ENCODE data around the gene ITGA5.

Gene ITGA5

GRCh38 chr12:54411391-54412241 is 7.5 kb downstream of the ITGA5 start:
- peak; percentile 98 for DNase-seq

DNA sequence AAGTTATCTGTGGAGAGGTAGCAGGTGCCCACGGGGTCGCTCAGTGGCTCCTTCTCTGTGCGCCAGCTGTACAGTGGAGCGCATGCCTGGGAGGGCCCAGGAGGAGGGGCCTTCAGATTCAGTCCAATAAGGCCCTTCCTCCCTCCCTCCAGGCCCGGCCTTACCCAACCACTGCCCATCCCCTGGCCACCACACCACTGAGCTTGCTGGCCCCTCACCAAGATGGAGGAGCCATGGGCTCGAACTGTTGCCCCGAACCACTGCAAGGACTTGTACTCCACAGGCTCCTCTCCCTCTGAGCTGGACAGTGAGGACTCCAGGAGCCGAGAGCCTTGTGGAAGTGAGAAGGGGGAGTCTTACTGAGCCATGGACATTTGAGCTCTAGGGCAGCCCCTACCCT is 9.8 kb downstream of the ITGA5 start:
- DNase-seq = no peak

- no peak for DNase-seq
Measured at GRCh38 chr12:54407183-54407905, 11.7 kb downstream of the ITGA5 start.

DNA sequence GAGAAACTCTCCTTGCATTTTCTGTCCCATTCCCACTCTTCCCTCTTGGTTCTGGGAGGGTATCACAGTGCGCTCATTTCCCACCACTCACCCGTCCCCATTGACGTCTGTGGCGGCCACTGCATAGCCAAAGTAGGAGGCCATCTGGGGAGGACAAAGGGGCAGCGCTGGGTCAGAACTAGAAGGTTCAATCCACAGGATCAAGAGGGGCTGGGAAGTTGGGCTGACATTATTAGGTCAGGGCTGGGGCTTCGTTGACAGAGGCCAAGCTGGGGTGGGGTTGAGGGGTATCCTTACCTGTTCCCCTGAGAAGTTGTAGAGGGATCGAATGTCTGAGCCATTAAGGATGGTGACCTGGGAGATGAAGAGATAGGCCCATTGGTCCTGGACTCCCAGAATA is 13.5 kb downstream of the ITGA5 start:
- no peak for DNase-seq

DNA sequence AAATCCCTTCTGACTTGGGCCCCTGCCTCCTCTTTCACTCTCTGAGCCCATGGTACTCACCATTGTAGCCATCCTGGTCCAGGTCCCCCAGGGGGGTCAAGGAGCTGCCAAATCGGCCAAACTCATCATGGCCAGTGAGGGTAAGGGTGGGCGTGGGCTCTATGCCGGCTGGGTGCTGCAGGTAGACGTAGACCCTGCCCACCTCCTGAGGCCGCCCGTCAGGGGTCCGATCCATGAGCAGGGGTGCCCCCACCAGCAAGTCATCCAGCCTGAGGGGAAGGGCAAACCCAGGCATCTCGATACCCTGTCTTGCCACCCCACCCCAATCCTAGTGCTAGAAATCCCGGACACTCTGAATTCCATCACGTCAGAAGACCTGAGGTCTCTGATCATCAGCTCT is 14.0 kb downstream of the ITGA5 start:
- no peak for DNase-seq

DNA sequence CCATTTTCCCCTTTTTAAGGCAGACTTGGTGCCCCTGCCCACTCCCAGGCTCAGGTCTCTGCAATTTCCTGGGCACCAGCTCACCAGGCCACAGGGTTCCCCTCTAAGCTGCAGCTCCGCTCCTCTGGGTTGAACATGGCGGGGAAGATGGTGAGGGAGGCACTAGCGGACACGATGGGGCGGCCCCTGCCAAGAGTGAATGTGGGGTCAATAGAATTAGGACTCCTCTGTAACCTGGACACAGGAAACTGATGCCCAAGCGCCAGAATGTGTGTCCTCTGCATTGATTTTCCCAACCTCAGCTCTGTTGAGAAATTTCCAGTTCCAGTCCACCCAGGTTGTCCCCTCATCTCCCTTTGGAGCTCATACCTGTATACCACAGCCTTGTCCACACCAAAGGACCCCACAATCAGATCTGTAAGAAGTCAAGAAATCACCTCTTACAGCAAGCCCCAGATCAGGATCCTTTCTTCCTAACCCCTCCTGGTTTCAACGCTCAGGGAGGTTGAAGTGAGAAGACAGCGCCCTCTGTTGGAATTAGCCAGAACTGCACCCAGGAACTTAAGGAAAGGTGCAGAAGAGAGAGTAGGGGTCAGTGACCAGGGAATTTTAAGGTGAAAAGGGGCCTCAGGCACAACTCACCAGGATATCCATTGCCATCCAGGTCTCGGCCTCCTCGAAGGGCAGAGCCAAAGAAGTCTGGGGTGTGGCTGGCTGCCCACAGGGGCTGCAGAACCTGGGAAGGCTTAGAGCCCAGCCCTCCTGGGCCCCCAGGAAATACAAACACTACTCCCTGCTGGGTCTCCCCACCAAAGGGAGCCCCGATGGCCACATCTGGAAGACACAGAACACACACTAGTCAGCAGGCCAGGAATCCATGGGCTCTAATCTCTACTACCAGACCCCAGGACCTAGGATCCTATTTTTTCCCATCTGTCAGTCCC is 14.7 kb downstream of the ITGA5 start:
- DNase-seq = peak; percentile 44

DNA sequence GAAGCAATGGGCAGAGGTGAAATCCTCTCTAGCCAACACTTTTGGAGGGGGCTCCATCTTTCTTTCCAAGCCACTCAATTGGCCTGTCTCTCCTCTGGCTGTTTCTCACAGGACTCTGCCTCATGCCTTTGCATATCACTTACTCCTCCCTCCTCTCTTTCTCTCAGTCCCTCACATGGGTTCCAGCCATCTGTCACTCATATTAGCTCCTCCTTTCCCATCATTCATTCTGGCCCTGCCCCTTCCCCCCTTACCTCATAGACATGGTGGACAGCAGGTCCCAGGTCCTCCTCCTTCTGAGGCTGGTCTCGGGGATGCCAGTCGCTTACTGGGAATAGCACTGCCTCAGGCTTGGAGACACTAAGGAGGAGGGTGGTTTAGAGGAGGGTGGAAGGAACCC is 17.9 kb downstream of the ITGA5 start:
- DNase-seq = no peak

DNA sequence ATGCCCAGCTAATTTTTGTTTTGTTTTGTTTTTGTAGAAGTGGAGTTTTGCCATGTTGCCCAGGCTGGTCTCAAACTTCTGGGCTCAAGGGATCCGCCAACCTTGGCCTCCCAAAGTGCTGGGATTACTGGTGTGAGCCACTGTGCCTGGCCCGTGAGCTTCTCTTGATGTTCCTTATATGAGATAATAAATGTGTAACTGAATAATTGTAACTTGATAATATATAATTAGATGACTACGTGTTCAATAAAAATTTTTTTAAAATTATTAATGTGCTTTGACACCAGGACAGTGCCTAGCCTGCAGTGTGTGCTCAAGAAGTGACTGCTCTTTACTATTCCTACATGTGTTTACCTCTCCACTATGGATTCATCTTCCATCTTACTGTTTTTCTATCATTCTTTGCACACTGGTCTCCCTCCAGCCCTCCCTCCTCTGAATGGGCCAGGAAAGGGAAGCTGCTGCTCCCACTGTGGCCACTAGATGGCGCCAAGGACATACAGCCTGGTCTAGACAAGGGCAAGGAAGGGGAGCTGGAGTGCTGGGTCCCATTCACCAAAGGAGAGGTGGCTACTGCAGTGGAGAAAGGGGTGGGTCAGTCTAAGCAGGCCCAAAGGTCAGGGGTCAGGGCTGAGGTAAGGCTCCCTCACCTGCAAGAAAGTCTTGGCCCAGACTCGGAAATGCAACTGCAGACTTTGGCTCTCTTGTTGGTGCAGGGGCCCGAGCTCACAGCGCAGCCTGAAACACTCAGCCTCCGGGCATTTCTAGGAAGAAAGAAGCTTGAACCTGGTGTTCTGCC is 19.9 kb downstream of the ITGA5 start:
- peak; percentile 81 for DNase-seq

- DNase-seq = no peak
Measured at GRCh38 chr12:54398218-54398617, 20.8 kb downstream of the ITGA5 start.

- DNase-seq = no peak
Measured at GRCh38 chr12:54397157-54397556, 21.9 kb downstream of the ITGA5 start.

GRCh38 chr12:54395545-54395944 is 23.5 kb downstream of the ITGA5 start:
- DNase-seq = no peak

DNA sequence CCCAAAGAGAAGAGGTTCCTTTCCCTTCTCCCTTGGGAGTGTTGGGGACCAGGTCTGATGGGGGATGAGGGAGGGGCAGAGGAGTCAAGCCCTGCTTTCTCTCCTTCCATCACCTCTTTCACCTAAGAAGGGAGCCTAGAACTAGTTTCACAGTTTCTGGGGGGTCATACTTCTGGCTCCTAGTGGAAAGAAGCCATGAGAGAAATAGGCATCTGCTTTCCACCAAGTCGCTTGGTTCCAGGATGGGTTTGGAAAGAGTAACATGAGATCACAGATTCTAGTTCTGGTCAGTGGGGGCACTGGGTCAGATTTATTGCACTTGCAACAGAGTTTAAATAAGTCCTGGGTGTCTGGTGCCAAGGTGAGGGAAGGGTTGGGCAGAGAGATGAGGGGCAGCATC is 24.1 kb downstream of the ITGA5 start:
- DNase-seq = no peak

- peak; percentile 55 for DNase-seq
Measured at GRCh38 chr12:54394281-54394719, 24.8 kb downstream of the ITGA5 start.

- no peak for DNase-seq
Measured at GRCh38 chr12:54393743-54394142, 25.3 kb downstream of the ITGA5 start.

GRCh38 chr12:54393207-54393609 is 25.9 kb downstream of the ITGA5 start:
- no peak for DNase-seq

DNA sequence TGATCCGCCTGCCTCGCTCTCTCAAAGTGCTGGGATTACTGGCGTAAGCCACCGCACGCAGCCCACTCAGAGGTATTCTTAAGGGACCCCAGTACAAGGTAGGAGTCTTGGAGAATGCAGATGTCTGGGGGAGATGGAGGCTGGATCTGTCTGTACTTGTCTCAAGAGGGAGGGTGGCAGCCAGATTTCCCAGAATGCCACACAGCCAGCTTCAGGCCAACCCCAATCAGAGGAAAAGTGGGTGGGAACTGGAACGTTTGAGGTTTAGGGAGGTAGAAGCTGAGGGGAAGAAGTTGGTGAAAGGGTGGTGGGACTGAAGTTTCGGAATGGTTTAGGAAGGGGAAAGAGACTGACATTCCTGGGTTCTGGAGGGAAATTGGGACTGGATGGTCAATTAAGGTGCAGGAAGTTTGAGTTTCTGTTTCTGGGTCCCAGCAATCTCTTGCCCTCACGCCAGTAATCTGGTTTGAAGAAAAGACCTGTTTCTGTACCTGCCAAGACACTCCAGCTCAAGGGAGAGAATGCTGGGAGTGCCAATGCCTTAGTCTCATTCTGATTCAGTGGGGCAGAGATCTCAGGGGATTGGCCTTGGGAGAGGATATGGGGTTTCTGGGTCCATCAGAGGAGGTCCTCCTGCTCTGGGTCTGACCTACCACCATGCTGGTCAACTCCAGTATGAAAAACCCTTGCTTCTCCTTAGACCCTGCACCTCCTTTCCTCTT is 26.4 kb downstream of the ITGA5 start:
- DNase-seq = no peak

GRCh38 chr12:54390668-54391551 is 28.2 kb downstream of the ITGA5 start:
- no peak for DNase-seq

GRCh38 chr12:54390176-54390667 is 28.8 kb downstream of the ITGA5 start:
- no peak for DNase-seq

DNA sequence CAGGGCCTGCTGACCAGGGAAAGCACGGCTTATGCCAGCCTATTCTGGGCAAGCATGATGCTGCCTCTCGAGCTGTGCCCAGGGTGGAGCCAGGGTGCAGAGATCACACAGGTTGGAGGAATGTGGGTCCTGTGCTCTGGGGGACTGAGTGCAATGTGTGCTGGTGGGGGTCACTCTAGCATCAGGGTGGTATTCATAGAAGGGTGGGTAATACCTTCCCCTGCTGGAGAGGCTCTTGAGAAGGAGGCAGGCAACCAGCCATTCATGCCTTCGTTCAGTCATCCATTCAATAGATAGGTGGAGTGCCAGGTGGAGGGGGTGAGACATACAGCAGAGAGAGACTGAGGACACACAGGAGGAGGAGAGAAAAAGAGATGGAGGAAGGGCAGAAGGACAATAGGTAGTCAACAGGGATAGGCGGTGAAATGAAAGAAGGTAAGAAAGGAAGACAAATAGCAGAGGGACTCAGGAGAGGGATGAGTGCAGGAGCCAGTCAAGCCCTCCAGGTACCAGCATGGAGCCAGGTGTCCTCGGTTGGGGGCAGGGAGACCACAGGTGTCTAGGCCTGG is 29.4 kb downstream of the ITGA5 start:
- DNase-seq = no peak

GRCh38 chr12:54389134-54389508 is 29.9 kb downstream of the ITGA5 start:
- no peak for DNase-seq

Data from fibroblast of skin of abdomen (primary cell).